SK-N-SH treated with all-trans-retinoic acid at 6 μM for 48 hours (cell line): ENCODE data around the gene ATP6V0E1.

Experiments
- ATAC-seq: fragments of 200-7000 bp; cut with Tn5 transposase; 3 replicates; pipeline ENCODE4 v1.9.1; 2020; ENCODE audit warnings: mild to moderate bottlenecking, moderate library complexity
- ARNTL ChIP-seq: fragments of 450-650 bp; formaldehyde crosslinking; IDR thresholded peaks from 2 replicates; pipeline ENCODE4 v1.5.0; 2020; ENCODE audit warnings: low read depth, mild to moderate bottlenecking, moderate library complexity, borderline replicate concordance
- BACH2 ChIP-seq: fragments of 250-450 bp; sonication (Bioruptor Pico); IDR thresholded peaks from 2 replicates; pipeline ENCODE4 v1.9.0; 2021; ENCODE audit warnings: mild to moderate bottlenecking, borderline replicate concordance
- CREB5 ChIP-seq: fragments of 250-450 bp; sonication (Bioruptor Pico); IDR thresholded peaks from 2 replicates; pipeline ENCODE4 v1.5.1; 2020; ENCODE audit warnings: low read depth, mild to moderate bottlenecking, moderate library complexity
- CSDC2 ChIP-seq: fragments of 250-450 bp; sonication (Bioruptor Pico); IDR thresholded peaks from 2 replicates; pipeline ENCODE4 v1.5.0; 2020; ENCODE audit warnings: mild to moderate bottlenecking, moderate library complexity
- CSRNP3 ChIP-seq: fragments of 250-450 bp; sonication (Bioruptor Pico); IDR thresholded peaks from 2 replicates; pipeline ENCODE4 v1.5.1; 2021; ENCODE audit warnings: mild to moderate bottlenecking, moderate library complexity
- ESRRG ChIP-seq: fragments of 250-450 bp; sonication (Bioruptor Pico); IDR thresholded peaks from 2 replicates; pipeline ENCODE4 v1.6.1; 2021; ENCODE audit warnings: mild to moderate bottlenecking
- GLIS3 ChIP-seq: fragments of 250-450 bp; sonication (Bioruptor Pico); IDR thresholded peaks from 2 replicates; pipeline ENCODE4 v1.5.0; 2020; ENCODE audit warnings: mild to moderate bottlenecking, moderate library complexity
- ISL1 ChIP-seq: fragments of 250-450 bp; sonication (Bioruptor Pico); IDR thresholded peaks from 2 replicates; pipeline ENCODE4 v2.1.2; 2022; ENCODE audit warnings: mild to moderate bottlenecking, moderate library complexity
- OSR1 ChIP-seq: fragments of 250-450 bp; sonication (Bioruptor Pico); IDR thresholded peaks from 2 replicates; pipeline ENCODE4 v1.8.0; 2022; ENCODE audit warnings: moderate library complexity, mild to moderate bottlenecking, inconsistent platforms
- POU6F1 ChIP-seq: fragments of 250-450 bp; sonication (Bioruptor Pico); IDR thresholded peaks from 2 replicates; pipeline ENCODE4 v1.8.0; 2021; ENCODE audit warnings: low read depth, mild to moderate bottlenecking, moderate library complexity, borderline replicate concordance
- PPARA ChIP-seq: fragments of 250-450 bp; sonication (Bioruptor Pico); IDR thresholded peaks from 2 replicates; pipeline ENCODE4 v1.5.0; 2020; ENCODE audit warnings: mild to moderate bottlenecking, borderline replicate concordance
- RARB ChIP-seq: fragments of 250-450 bp; sonication (Bioruptor Pico); IDR thresholded peaks from 2 replicates; pipeline ENCODE4 v1.8.0; 2021; ENCODE audit warnings: mild to moderate bottlenecking, moderate library complexity
- SNAI2 ChIP-seq: fragments of 250-450 bp; sonication (Bioruptor Pico); IDR thresholded peaks from 2 replicates; pipeline ENCODE4 v1.5.0; 2020; ENCODE audit warnings: mild to moderate bottlenecking, moderate library complexity
- TCF4 ChIP-seq: fragments of 250-450 bp; sonication (Bioruptor Pico); IDR thresholded peaks from 2 replicates; pipeline ENCODE4 v1.8.0; 2021; ENCODE audit warnings: mild to moderate bottlenecking, moderate library complexity, borderline replicate concordance
- TOX ChIP-seq: fragments of 250-450 bp; sonication (Bioruptor Pico); IDR thresholded peaks from 2 replicates; pipeline ENCODE4 v1.8.0; 2021; ENCODE audit warnings: mild to moderate bottlenecking, moderate library complexity, borderline replicate concordance
- TSHZ2 ChIP-seq: fragments of 250-450 bp; sonication (Bioruptor Pico); IDR thresholded peaks from 2 replicates; pipeline ENCODE4 v1.5.0; 2020; ENCODE audit warnings: mild to moderate bottlenecking, moderate library complexity
- ZC3H10 ChIP-seq: fragments of 250-450 bp; sonication (Bioruptor Pico); IDR thresholded peaks from 2 replicates; pipeline ENCODE4 v1.5.1; 2021; ENCODE audit warnings: mild to moderate bottlenecking, moderate library complexity
- ZFP3 ChIP-seq: fragments of 250-450 bp; sonication (Bioruptor Pico); IDR thresholded peaks from 2 replicates; pipeline ENCODE4 v1.5.0; 2020; ENCODE audit warnings: mild to moderate bottlenecking, moderate library complexity
- ZFP30 ChIP-seq: fragments of 450-650 bp; formaldehyde crosslinking; IDR thresholded peaks from 2 replicates; pipeline ENCODE4 v1.5.0; 2022; ENCODE audit warnings: mild to moderate bottlenecking, moderate library complexity
- ZNF565 ChIP-seq: fragments of 450-650 bp; formaldehyde crosslinking; conservative IDR thresholded peaks from 2 replicates; pipeline ENCODE4 v1.5.0; 2020; ENCODE audit warnings: low read depth, mild to moderate bottlenecking, moderate library complexity
- ZNF70 ChIP-seq: fragments of 450-650 bp; formaldehyde crosslinking; IDR thresholded peaks from 2 replicates; pipeline ENCODE4 v1.5.0; 2020; ENCODE audit warnings: mild to moderate bottlenecking, moderate library complexity
- ZNF8 ChIP-seq: fragments of 450-650 bp; formaldehyde crosslinking; IDR thresholded peaks from 2 replicates; pipeline ENCODE4 v1.5.0; 2020; ENCODE audit warnings: mild to moderate bottlenecking, moderate library complexity

ATP6V0E1 gene

GRCh38 chr5:172985596-172985995 lies 2.0 kb downstream of the ATP6V0E1 start (continued):
- TF ChIP-seq CSRNP3 (CRISPR knock-in tag) (no peak), TCF4 (CRISPR knock-in tag) (no peak), ISL1 (CRISPR knock-in tag) (no peak)

- no peak for TF ChIP-seq CSDC2
- no peak for TF ChIP-seq OSR1 (CRISPR knock-in tag)
- ATAC-seq, result no peak
These were observed 4.7 kb downstream of the ATP6V0E1 start for GRCh38 chr5:172988276-172988675.

GRCh38 chr5:172990776-172991175 lies 7.2 kb downstream of the ATP6V0E1 start:
- TF ChIP-seq TSHZ2 (CRISPR knock-in tag) (no peak), ZFP3 (CRISPR knock-in tag) (no peak), PPARA (CRISPR knock-in tag) (no peak), ZC3H10 (CRISPR knock-in tag) (no peak), ZFP30 (CRISPR knock-in tag) (no peak), ESRRG (no peak), TCF4 (CRISPR knock-in tag) (no peak), TOX (no peak), SNAI2 (no peak), ARNTL (no peak), CREB5 (CRISPR knock-in tag) (no peak), OSR1 (CRISPR knock-in tag) (no peak), ZNF565 (CRISPR knock-in tag) (no peak), BACH2 (CRISPR knock-in tag) (no peak), ZNF70 (CRISPR knock-in tag) (no peak), CSRNP3 (CRISPR knock-in tag) (no peak), GLIS3 (CRISPR knock-in tag) (no peak), ISL1 (CRISPR knock-in tag) (no peak), ZNF8 (CRISPR knock-in tag) (no peak), RARB (CRISPR knock-in tag) (no peak)
- no peak for ATAC-seq

GRCh38 chr5:172994405-172994804 lies 10.8 kb downstream of the ATP6V0E1 start:
- TF ChIP-seq TOX (no peak), ESRRG (no peak), OSR1 (CRISPR knock-in tag) (no peak), BACH2 (CRISPR knock-in tag) (no peak), ZC3H10 (CRISPR knock-in tag) (no peak)
- no peak for ATAC-seq

GRCh38 chr5:172999372-172999973 lies 15.9 kb downstream of the ATP6V0E1 start:
- no peak for ATAC-seq
- TF ChIP-seq POU6F1 (CRISPR knock-in tag) (no peak), TCF4 (CRISPR knock-in tag) (no peak), PPARA (CRISPR knock-in tag) (no peak), BACH2 (CRISPR knock-in tag) (no peak), ZNF8 (CRISPR knock-in tag) (no peak), TSHZ2 (CRISPR knock-in tag) (no peak), ZFP30 (CRISPR knock-in tag) (no peak), ZC3H10 (CRISPR knock-in tag) (no peak), ZFP3 (CRISPR knock-in tag) (no peak), TOX (no peak), ZNF565 (CRISPR knock-in tag) (no peak)
